Measurements from ENCODE around the gene MAP3K5. TPM values are rescaled to one million over a fixed set of nuclear protein-coding genes. Genes with fewer than 3 reads are reported as not detected.
A peak's percentile ranks its signal among the peaks of the same experiment; 100 is the strongest.

MAP3K5 gene
- total RNA-seq, 5 donors from 2014 or later (not counting 1 experiment from before 2014, with no cell fraction given): 17.8 to 29.2 (median 20.6) TPM

- Histone ChIP-seq H3K4me3 (ENCODE audit: control insufficient read depth in 1 of 2, extremely low read depth in 1 of 2, low read length in 1 of 2) (no peak overlapping the region), H3K36me3 (ENCODE audit: control insufficient read depth in 2 of 2, extremely low read depth in 1 of 2, insufficient read depth in 1 of 2, low read length in 1 of 2) (no peaks in the 10 kb centered on the region), H3K27ac (ENCODE audit: low read length) (peak overlapping the region; percentile 71), H3K27me3 (replicated peaks in 1 of 2; ENCODE audit: control insufficient read depth in 2 of 2, extremely low read depth in 1 of 2, insufficient read depth in 2 of 2, low read length in 1 of 2) (no peaks in the 10 kb centered on the region), H3K4me1 (ENCODE audit: control insufficient read depth in 1 of 2, extremely low read depth in 1 of 2, insufficient read depth in 2 of 2, low read length in 2 of 2) (peaks cover 25 to 57% of the 10 kb centered on the region in 2 experiments), H3K9me3 (no peaks in the 10 kb centered on the region)
- Mint-ChIP-seq H3K4me3 (peak overlapping the region; percentile 2 to 75 (median 66)), H3K27ac (peak overlapping the region; percentile 84 to 92), H3K36me3 (no peaks in the 10 kb centered on the region), H3K9me3 (no peaks in the 10 kb centered on the region), H3K27me3 (no peaks in the 10 kb centered on the region), H3K4me1 (peaks cover 68 to 86% (median 76%) of the 10 kb centered on the region in 3 donors)
- ChIA-PET POLR2A (interaction anchor here (1.0 kb wide), 2 partner anchors 35 to 39 kb away, joined by 4 to 11 read pairs; partner anchors contain the start of gene MAP3K5 (in 1 of the 2)), CTCF (interaction anchor here (0.6 to 2.8 kb wide), 8 partner anchors 10 to 110 kb away, joined by 3 to 17 read pairs (median 4); partner anchors contain the start of gene MAP3K5 (in 2 of the 2))
- ATAC-seq (replicated peaks in 1 of 4) (peak; percentile 86 to 96 (median 89)), DNase-seq (peak; percentile 23 to 88 (median 74))
- 7% methylated on average over 6 of the region's 7 CpGs for WGBS (ENCODE audit: insufficient coverage)
Measured at GRCh38 chr6:136753624-136754023, 38.7 kb downstream of the MAP3K5 start.

GRCh38 chr6:136752554-136752953 lies 39.7 kb downstream of the MAP3K5 start:
- Histone ChIP-seq H3K27ac (ENCODE audit: low read length) (peak overlapping the region; percentile 71), H3K4me1 (ENCODE audit: control insufficient read depth in 1 of 2, extremely low read depth in 1 of 2, insufficient read depth in 2 of 2, low read length in 2 of 2) (peaks cover 25 to 57% of the 10 kb centered on the region in 2 experiments), H3K27me3 (replicated peaks in 1 of 2; ENCODE audit: control insufficient read depth in 2 of 2, extremely low read depth in 1 of 2, insufficient read depth in 2 of 2, low read length in 1 of 2) (no peaks in the 10 kb centered on the region), H3K36me3 (ENCODE audit: control insufficient read depth in 2 of 2, extremely low read depth in 1 of 2, insufficient read depth in 1 of 2, low read length in 1 of 2) (no peaks in the 10 kb centered on the region), H3K4me3 (ENCODE audit: control insufficient read depth in 1 of 2, extremely low read depth in 1 of 2, low read length in 1 of 2) (no peak overlapping the region), H3K9me3 (no peaks in the 10 kb centered on the region)
- ATAC-seq (replicated peaks in 1 of 4): no peak
- peak overlapping the region; percentile 89 to 92 for H3K27ac Mint-ChIP-seq
- no peak for DNase-seq
- H3K4me3 Mint-ChIP-seq: peak overlapping the region in 2 of 3 donors; percentile 59 to 75
- ChIA-PET CTCF (interaction anchor here (0.5 to 2.8 kb wide), 5 partner anchors 33 to 109 kb away, joined by 3 to 17 read pairs (median 7); partner anchors contain the start of gene MAP3K5 (in 2 of the 2)), POLR2A (interaction anchor here in 1 of 2 donors (0.6 to 0.7 kb wide), 2 partner anchors 37 to 103 kb away, joined by 3 to 17 read pairs; no protein-coding TSS in a partner anchor)
- peaks cover 74 to 92% (median 82%) of the 10 kb centered on the region in 3 donors for H3K4me1 Mint-ChIP-seq
- H3K9me3 Mint-ChIP-seq: no peaks in the 10 kb centered on the region
- 20% methylated on average over 1 of the region's 7 CpGs for WGBS (ENCODE audit: insufficient coverage)
- H3K27me3 Mint-ChIP-seq: no peaks in the 10 kb centered on the region
- no peaks in the 10 kb centered on the region for H3K36me3 Mint-ChIP-seq

- H3K27ac Mint-ChIP-seq: peak overlapping the region; percentile 89 to 92
- no peak for DNase-seq
- WGBS (ENCODE audit: insufficient coverage): no CpG with 5 or more reads among the region's 2 CpGs
- H3K36me3 Mint-ChIP-seq: no peaks in the 10 kb centered on the region
- Histone ChIP-seq H3K4me3 (ENCODE audit: control insufficient read depth in 1 of 2, extremely low read depth in 1 of 2, low read length in 1 of 2) (peak overlapping the region in 1 of 2 donors; percentile 5), H3K9me3 (no peaks in the 10 kb centered on the region), H3K4me1 (ENCODE audit: control insufficient read depth in 1 of 2, extremely low read depth in 1 of 2, insufficient read depth in 2 of 2, low read length in 2 of 2) (peaks cover 25 to 57% of the 10 kb centered on the region in 2 experiments), H3K27ac (ENCODE audit: low read length) (peak overlapping the region; percentile 71), H3K27me3 (replicated peaks in 1 of 2; ENCODE audit: control insufficient read depth in 2 of 2, extremely low read depth in 1 of 2, insufficient read depth in 2 of 2, low read length in 1 of 2) (no peaks in the 10 kb centered on the region), H3K36me3 (ENCODE audit: control insufficient read depth in 2 of 2, extremely low read depth in 1 of 2, insufficient read depth in 1 of 2, low read length in 1 of 2) (no peaks in the 10 kb centered on the region)
- peak overlapping the region; percentile 3 to 75 (median 59) for H3K4me3 Mint-ChIP-seq
- CTCF ChIA-PET: interaction anchor here (0.6 to 2.8 kb wide), 3 partner anchors 37 to 40 kb away, joined by 3 to 17 read pairs (median 4); partner anchors contain the start of gene MAP3K5 (in 2 of the 2)
- no peaks in the 10 kb centered on the region for H3K27me3 Mint-ChIP-seq
- peaks cover 79 to 95% (median 83%) of the 10 kb centered on the region in 3 donors for H3K4me1 Mint-ChIP-seq
- H3K9me3 Mint-ChIP-seq: no peaks in the 10 kb centered on the region
- POLR2A ChIA-PET: interaction anchor here in 1 of 2 donors (0.6 to 0.7 kb wide), 2 partner anchors 37 to 103 kb away, joined by 3 to 17 read pairs; no protein-coding TSS in a partner anchor
- ATAC-seq (replicated peaks in 1 of 4): no peak
Measured at GRCh38 chr6:136751991-136752390, 40.3 kb downstream of the MAP3K5 start.

GRCh38 chr6:136751522-136751956 lies 40.7 kb downstream of the MAP3K5 start:
- Mint-ChIP-seq H3K9me3 (no peaks in the 10 kb centered on the region), H3K4me1 (peaks cover 80 to 93% (median 81%) of the 10 kb centered on the region in 3 donors), H3K27ac (peak overlapping the region; percentile 89 to 92), H3K4me3 (peak overlapping the region; percentile 3 to 75 (median 59)), H3K27me3 (no peaks in the 10 kb centered on the region), H3K36me3 (no peaks in the 10 kb centered on the region)
- ATAC-seq (replicated peaks in 1 of 4) (peak; percentile 59 to 79 (median 72)), DNase-seq (peak in 19 of 35 experiments; percentile 12 to 66 (median 33))
- peak overlapping the region in 1 of 2 donors; percentile 5 for H3K4me3 ChIP-seq (ENCODE audit: control insufficient read depth in 1 of 2, extremely low read depth in 1 of 2, low read length in 1 of 2)
- H3K27ac ChIP-seq (ENCODE audit: low read length): peak overlapping the region; percentile 71
- H3K36me3 ChIP-seq (ENCODE audit: control insufficient read depth in 2 of 2, extremely low read depth in 1 of 2, insufficient read depth in 1 of 2, low read length in 1 of 2): no peaks in the 10 kb centered on the region
- no peaks in the 10 kb centered on the region for H3K27me3 ChIP-seq (replicated peaks in 1 of 2; ENCODE audit: control insufficient read depth in 2 of 2, extremely low read depth in 1 of 2, insufficient read depth in 2 of 2, low read length in 1 of 2)
- WGBS (ENCODE audit: insufficient coverage): no CpG with 5 or more reads among the region's 5 CpGs
- ChIA-PET POLR2A (no interaction called here), CTCF (interaction anchor here (1.2 to 2.8 kb wide), 2 partner anchors 41 kb away, joined by 3 to 17 read pairs; partner anchors contain the start of gene MAP3K5 (in 2 of the 2))
- no peaks in the 10 kb centered on the region for H3K9me3 ChIP-seq
- peaks cover 25 to 57% of the 10 kb centered on the region in 2 experiments for H3K4me1 ChIP-seq (ENCODE audit: control insufficient read depth in 1 of 2, extremely low read depth in 1 of 2, insufficient read depth in 2 of 2, low read length in 2 of 2)

GRCh38 chr6:136750696-136751521 lies 41.4 kb downstream of the MAP3K5 start:
- 14% methylated on average over 1 of the region's 4 CpGs for WGBS (ENCODE audit: insufficient coverage)
- Histone ChIP-seq H3K4me1 (ENCODE audit: control insufficient read depth in 1 of 2, extremely low read depth in 1 of 2, insufficient read depth in 2 of 2, low read length in 2 of 2) (peaks cover 25 to 57% of the 10 kb centered on the region in 2 experiments), H3K9me3 (no peaks in the 10 kb centered on the region), H3K36me3 (ENCODE audit: control insufficient read depth in 2 of 2, extremely low read depth in 1 of 2, insufficient read depth in 1 of 2, low read length in 1 of 2) (no peaks in the 10 kb centered on the region), H3K27ac (ENCODE audit: low read length) (peak overlapping the region; percentile 71), H3K4me3 (ENCODE audit: control insufficient read depth in 1 of 2, extremely low read depth in 1 of 2, low read length in 1 of 2) (peak overlapping the region in 1 of 2 donors; percentile 5), H3K27me3 (replicated peaks in 1 of 2; ENCODE audit: control insufficient read depth in 2 of 2, extremely low read depth in 1 of 2, insufficient read depth in 2 of 2, low read length in 1 of 2) (no peaks in the 10 kb centered on the region)
- H3K36me3 Mint-ChIP-seq: no peaks in the 10 kb centered on the region
- no peak for DNase-seq
- H3K4me1 Mint-ChIP-seq: peaks cover 80 to 92% (median 86%) of the 10 kb centered on the region in 3 donors
- peak overlapping the region; percentile 89 to 92 for H3K27ac Mint-ChIP-seq
- ATAC-seq (replicated peaks in 1 of 4): no peak
- POLR2A ChIA-PET: no interaction called here
- no peaks in the 10 kb centered on the region for H3K27me3 Mint-ChIP-seq
- H3K4me3 Mint-ChIP-seq: peak overlapping the region; percentile 3 to 75 (median 59)
- H3K9me3 Mint-ChIP-seq: no peaks in the 10 kb centered on the region
- CTCF ChIA-PET: interaction anchor here (0.5 to 1.0 kb wide), 3 partner anchors 41 to 107 kb away, joined by 3 to 4 read pairs (median 3); partner anchors contain the start of gene MAP3K5 (in 2 of the 2)
